Keratinocyte (primary cell): ENCODE data around the gene RBFOX2.

Experiments
- CTCF ChIP-seq, 3 experiments: IDR thresholded peaks in 1 of 3; conservative IDR thresholded peaks in 1 of 3; optimal IDR thresholded peaks in 1 of 3; 2 replicates in 2 of 3; 3 replicates in 1 of 3; pipeline versions ENCODE3 to v1.5.1; 2011; ENCODE audit warnings: low read length in 3 of 3, mild to moderate bottlenecking in 3 of 3, moderate library complexity in 2 of 3, control low read depth in 1 of 3, inconsistent platforms in 1 of 3; ENCODE audit not compliant: insufficient read depth in 2 of 3; ENCODE audit errors: extremely low read depth in 1 of 3
- EZH2 ChIP-seq: IDR thresholded peaks from one replicate; pipeline ENCODE4 v1.6.1; 2012; ENCODE audit warnings: inconsistent platforms, mild to moderate bottlenecking, low read length, moderate library complexity

DNA sequence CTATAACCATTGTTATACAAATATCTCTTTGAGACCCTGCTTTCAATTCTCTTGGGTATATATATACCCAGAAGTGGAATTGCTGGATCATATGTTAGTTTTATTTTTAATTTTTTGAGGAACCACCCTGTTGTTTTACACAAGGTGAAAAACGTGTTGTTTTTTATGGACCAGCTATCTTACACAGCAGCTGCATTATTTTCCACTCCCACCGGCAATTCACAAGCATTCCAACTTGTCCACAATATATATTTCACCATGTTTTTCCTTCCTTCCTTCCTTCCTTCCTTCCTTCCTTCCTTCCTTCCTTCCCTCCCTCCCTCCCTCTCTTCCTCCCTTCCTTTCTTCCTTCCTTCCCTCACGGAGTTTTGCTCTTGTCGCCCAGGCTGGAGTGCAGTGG lies 317.3 kb downstream of the RBFOX2 start:
- TF ChIP-seq CTCF (optimal IDR thresholded peaks at IDR 0.05 in 1 of 3, IDR thresholded peaks at IDR 0.05 in 1 of 3, conservative IDR thresholded peaks at IDR 0.05 in 1 of 3; ENCODE audit: extremely low read depth in 1 of 3, insufficient read depth in 2 of 3, low read length in 3 of 3): no peak
- TF ChIP-seq EZH2: no peak
